Vagina (tissue), 2 donors: Measurements from ENCODE around the gene RND1. TPM values are rescaled to one million over a fixed set of nuclear protein-coding genes. Genes with fewer than 3 reads are reported as not detected.

Experiments used
- DNase-seq, 2 donors: peaks; one replicate each; pipeline ENCODE4 v3.0.0-alpha.2; 2017; ENCODE audit errors: extremely low spot score in 2 of 2
- H3K27ac ChIP-seq: fragments of 200-600 bp; sonication (generic); one replicate; pipeline ENCODE4 v1.5.1; 2019
- H3K27me3 ChIP-seq: fragments of 200-600 bp; sonication (generic); one replicate; pipeline ENCODE4 v1.5.1; 2019
- H3K36me3 ChIP-seq, 2 donors: fragments of 200-600 bp; sonication (generic); one replicate each; pipeline ENCODE4 v1.5.1; 2017 to 2019
- H3K4me1 ChIP-seq: fragments of 200-600 bp; sonication (generic); one replicate; pipeline ENCODE4 v1.5.1; 2019
- H3K4me3 ChIP-seq, 2 donors: fragments of 200-600 bp; sonication (generic); 1 replicate in 1 of 2; 2 replicates in 1 of 2; pipeline ENCODE4 v1.5.1; 2016 to 2019
- H3K9me3 ChIP-seq: fragments of 200-600 bp; sonication (generic); one replicate; pipeline ENCODE4 v1.5.1; 2019
- POLR2A ChIP-seq, 2 donors: fragments of 450-650 bp; IDR thresholded peaks; one replicate each; pipeline ENCODE4 v1.6.1; 2017; ENCODE audit warnings: antibody characterized with exemption in 2 of 2, mild to moderate bottlenecking in 2 of 2, moderate library complexity in 2 of 2
- POLR2AphosphoS5 ChIP-seq, 2 donors: sonication (generic); formaldehyde crosslinking; IDR thresholded peaks; one replicate each; pipeline ENCODE4 v1.9.0; 2017; ENCODE audit warnings: antibody characterized with exemption in 2 of 2, mild to moderate bottlenecking in 2 of 2, low read depth in 1 of 2; ENCODE audit not compliant: insufficient read depth in 1 of 2
- intact Hi-C: fragments of 100-400 bp; cut with DNase I; formaldehyde crosslinking; loops from one replicate; pipeline ENCODE4 v1.15.1; 2023
- total RNA-seq: library from RNA; depleted of rRNA; stranded (reverse); fragments of >200 nt; gene quantifications from one replicate; pipeline ENCODE4 v1.2.3, GENCODE V29; 2016
- TF ChIP-seq, protein P1 (sequence below), 3 experiments: fragments of 450-650 bp in 2 of 3; fragments of 200-600 bp in 1 of 3; sonication (generic) in 1 of 3; IDR thresholded peaks; one replicate each; pipeline ENCODE4 v1.5.1; 2017 to 2019; ENCODE audit warnings: antibody characterized with exemption in 3 of 3, mild to moderate bottlenecking in 2 of 3, moderate library complexity in 2 of 3

Gene RND1
- total RNA-seq, 1 donor from 2014 or later, result 3.9 TPM

GRCh38 chr12:48827513-48828096 lies 38.1 kb downstream of the RND1 start:
- H3K27me3 ChIP-seq, result no peaks in the 10 kb centered on the region
- TF ChIP-seq, protein P1, sequence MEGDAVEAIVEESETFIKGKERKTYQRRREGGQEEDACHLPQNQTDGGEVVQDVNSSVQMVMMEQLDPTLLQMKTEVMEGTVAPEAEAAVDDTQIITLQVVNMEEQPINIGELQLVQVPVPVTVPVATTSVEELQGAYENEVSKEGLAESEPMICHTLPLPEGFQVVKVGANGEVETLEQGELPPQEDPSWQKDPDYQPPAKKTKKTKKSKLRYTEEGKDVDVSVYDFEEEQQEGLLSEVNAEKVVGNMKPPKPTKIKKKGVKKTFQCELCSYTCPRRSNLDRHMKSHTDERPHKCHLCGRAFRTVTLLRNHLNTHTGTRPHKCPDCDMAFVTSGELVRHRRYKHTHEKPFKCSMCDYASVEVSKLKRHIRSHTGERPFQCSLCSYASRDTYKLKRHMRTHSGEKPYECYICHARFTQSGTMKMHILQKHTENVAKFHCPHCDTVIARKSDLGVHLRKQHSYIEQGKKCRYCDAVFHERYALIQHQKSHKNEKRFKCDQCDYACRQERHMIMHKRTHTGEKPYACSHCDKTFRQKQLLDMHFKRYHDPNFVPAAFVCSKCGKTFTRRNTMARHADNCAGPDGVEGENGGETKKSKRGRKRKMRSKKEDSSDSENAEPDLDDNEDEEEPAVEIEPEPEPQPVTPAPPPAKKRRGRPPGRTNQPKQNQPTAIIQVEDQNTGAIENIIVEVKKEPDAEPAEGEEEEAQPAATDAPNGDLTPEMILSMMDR (IDR thresholded peaks at IDR 0.05), result no peak
- TF ChIP-seq POLR2AphosphoS5 (IDR thresholded peaks at IDR 0.05; ENCODE audit: insufficient read depth in 1 of 2, low read depth in 1 of 2), result no peak
- TF ChIP-seq POLR2A (IDR thresholded peaks at IDR 0.05), result no peak
- no peaks in the 10 kb centered on the region for H3K9me3 ChIP-seq
- intact Hi-C loops, result no loop called here
- no peak for DNase-seq
- H3K36me3 ChIP-seq, result peaks cover 0 to 67% of the 10 kb centered on the region in 2 donors
- no peak overlapping the region for H3K4me3 ChIP-seq
- H3K27ac ChIP-seq, result no peak overlapping the region
- no peaks in the 10 kb centered on the region for H3K4me1 ChIP-seq

DNA sequence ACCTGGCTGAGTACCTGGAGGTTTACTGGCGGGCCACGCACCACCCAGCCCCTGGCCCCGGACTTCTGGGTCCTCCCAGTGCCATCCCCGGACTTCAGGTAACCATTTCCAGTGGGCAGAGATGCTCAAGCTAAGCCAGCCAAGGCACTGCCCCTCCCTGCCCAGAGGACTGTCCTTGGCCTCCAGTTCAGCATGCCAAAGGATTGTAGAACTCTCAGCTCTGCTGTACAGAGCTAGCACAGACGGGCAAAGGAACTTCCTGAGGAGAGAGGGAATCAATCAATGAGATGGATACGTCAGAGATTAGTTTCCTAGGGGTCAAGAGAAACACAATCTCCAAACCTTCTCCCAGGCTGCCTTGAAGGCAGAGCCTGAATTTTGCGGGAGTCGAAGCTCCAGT lies 38.6 kb downstream of the RND1 start:
- Histone ChIP-seq H3K9me3 (no peaks in the 10 kb centered on the region), H3K27me3 (no peaks in the 10 kb centered on the region), H3K36me3 (peaks cover 0 to 62% of the 10 kb centered on the region in 2 donors), H3K4me3 (no peak overlapping the region), H3K27ac (no peak overlapping the region), H3K4me1 (no peaks in the 10 kb centered on the region)
- no peak for TF ChIP-seq POLR2AphosphoS5 (IDR thresholded peaks at IDR 0.05; ENCODE audit: insufficient read depth in 1 of 2, low read depth in 1 of 2)
- TF ChIP-seq, protein P1 (IDR thresholded peaks at IDR 0.05), result no peak
- no peak for TF ChIP-seq POLR2A (IDR thresholded peaks at IDR 0.05)
- DNase-seq, result no peak
- intact Hi-C loops, result no loop called here

- H3K36me3 ChIP-seq, result peaks cover 0 to 55% of the 10 kb centered on the region in 2 donors
- no peak for TF ChIP-seq POLR2AphosphoS5 (IDR thresholded peaks at IDR 0.05; ENCODE audit: insufficient read depth in 1 of 2, low read depth in 1 of 2)
- TF ChIP-seq, protein P1 (IDR thresholded peaks at IDR 0.05), result no peak
- TF ChIP-seq POLR2A (IDR thresholded peaks at IDR 0.05), result no peak
- no peaks in the 10 kb centered on the region for H3K27me3 ChIP-seq
- H3K9me3 ChIP-seq, result no peaks in the 10 kb centered on the region
- H3K4me3 ChIP-seq, result no peak overlapping the region
- DNase-seq, result no peak
- H3K27ac ChIP-seq, result no peak overlapping the region
- H3K4me1 ChIP-seq, result no peaks in the 10 kb centered on the region
- intact Hi-C loops, result no loop called here
Observed at GRCh38 chr12:48826209-48826855, 39.3 kb downstream of the RND1 start.

- TF ChIP-seq POLR2AphosphoS5 (IDR thresholded peaks at IDR 0.05; ENCODE audit: insufficient read depth in 1 of 2, low read depth in 1 of 2), result no peak
- no peak for TF ChIP-seq POLR2A (IDR thresholded peaks at IDR 0.05)
- TF ChIP-seq, protein P1 (IDR thresholded peaks at IDR 0.05), result no peak
- intact Hi-C loops, result no loop called here
- no peak overlapping the region for H3K27ac ChIP-seq
- H3K9me3 ChIP-seq, result no peaks in the 10 kb centered on the region
- no peaks in the 10 kb centered on the region for H3K4me1 ChIP-seq
- no peak overlapping the region for H3K4me3 ChIP-seq
- no peaks in the 10 kb centered on the region for H3K27me3 ChIP-seq
- H3K36me3 ChIP-seq, result peaks cover 0 to 42% of the 10 kb centered on the region in 2 donors
- no peak for DNase-seq
Observed at GRCh38 chr12:48824905-48825304, 40.8 kb downstream of the RND1 start.

DNA sequence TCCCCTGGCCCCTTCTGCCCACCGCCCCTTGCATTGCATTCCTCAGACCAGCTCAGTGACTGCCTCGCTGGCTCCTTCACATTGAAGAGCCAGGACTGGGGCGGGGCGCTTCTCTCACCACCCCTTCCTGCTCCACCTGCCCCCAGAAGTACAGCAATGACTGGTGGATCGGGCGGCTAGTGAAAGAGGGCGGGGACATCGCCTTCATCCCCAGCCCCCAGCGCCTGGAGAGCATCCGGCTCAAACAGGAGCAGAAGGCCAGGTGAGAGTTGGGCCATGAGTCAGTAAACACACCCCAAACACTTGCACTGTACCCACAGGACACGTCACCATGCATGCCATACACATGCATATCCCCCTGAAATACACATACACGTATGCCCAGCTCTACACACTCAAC lies 41.6 kb downstream of the RND1 start:
- peaks cover 0 to 36% of the 10 kb centered on the region in 2 donors for H3K36me3 ChIP-seq
- H3K4me1 ChIP-seq, result peaks cover 4% of the 10 kb centered on the region
- no peak for TF ChIP-seq POLR2A (IDR thresholded peaks at IDR 0.05)
- TF ChIP-seq POLR2AphosphoS5 (IDR thresholded peaks at IDR 0.05; ENCODE audit: insufficient read depth in 1 of 2, low read depth in 1 of 2), result no peak
- TF ChIP-seq, protein P1 (IDR thresholded peaks at IDR 0.05), result no peak
- H3K9me3 ChIP-seq, result no peaks in the 10 kb centered on the region
- H3K27ac ChIP-seq, result no peak overlapping the region
- DNase-seq, result no peak
- intact Hi-C loops, result no loop called here
- H3K27me3 ChIP-seq, result no peaks in the 10 kb centered on the region
- no peak overlapping the region for H3K4me3 ChIP-seq
